Ishikawa (cell line): ENCODE measurements around the gene ARHGAP26.

Experiments
- CEBPB ChIP-seq: IDR thresholded peaks from 2 replicates; pipeline ENCODE4 v1.6.1; 2012
- CREB1 ChIP-seq: IDR thresholded peaks from 2 replicates; pipeline ENCODE4 v1.6.1; 2012; ENCODE audit warnings: low read depth
- EGR1 ChIP-seq: IDR thresholded peaks from 2 replicates; pipeline ENCODE4 v1.6.1; 2012
- EP300 ChIP-seq: IDR thresholded peaks from 2 replicates; pipeline ENCODE4 v1.6.1; 2012; ENCODE audit warnings: borderline replicate concordance
- FOXM1 ChIP-seq: IDR thresholded peaks from 2 replicates; pipeline ENCODE4 v1.6.1; 2012; ENCODE audit warnings: low read depth, borderline replicate concordance
- NFIC ChIP-seq: IDR thresholded peaks from 2 replicates; pipeline ENCODE4 v1.6.1; 2012
- RAD21 ChIP-seq: IDR thresholded peaks from 2 replicates; pipeline ENCODE4 v1.6.1; 2012; ENCODE audit warnings: low read depth
- TAF1 ChIP-seq: IDR thresholded peaks from 2 replicates; pipeline ENCODE4 v1.6.1; 2012; ENCODE audit warnings: low read depth, mild to moderate bottlenecking
- TCF12 ChIP-seq: IDR thresholded peaks from 2 replicates; pipeline ENCODE4 v1.6.1; 2012; ENCODE audit warnings: low read depth
- TEAD4 ChIP-seq: IDR thresholded peaks from 2 replicates; pipeline ENCODE4 v1.6.1; 2012
- YY1 ChIP-seq: IDR thresholded peaks from 2 replicates; pipeline ENCODE4 v1.6.1; 2012; ENCODE audit warnings: low read depth
- ZBTB7A ChIP-seq: IDR thresholded peaks from 2 replicates; pipeline ENCODE4 v1.6.1; 2012; ENCODE audit warnings: low read depth
- TF ChIP-seq, protein P1 (sequence below): IDR thresholded peaks from 2 replicates; pipeline ENCODE4 v1.6.1; 2012
- TF ChIP-seq, protein P2 (sequence below): IDR thresholded peaks from 2 replicates; pipeline ENCODE4 v1.6.1; 2012; ENCODE audit warnings: low read depth, mild to moderate bottlenecking
- TF ChIP-seq, protein P3 (sequence below): IDR thresholded peaks from 2 replicates; pipeline ENCODE4 v1.6.1; 2012

Gene ARHGAP26

DNA sequence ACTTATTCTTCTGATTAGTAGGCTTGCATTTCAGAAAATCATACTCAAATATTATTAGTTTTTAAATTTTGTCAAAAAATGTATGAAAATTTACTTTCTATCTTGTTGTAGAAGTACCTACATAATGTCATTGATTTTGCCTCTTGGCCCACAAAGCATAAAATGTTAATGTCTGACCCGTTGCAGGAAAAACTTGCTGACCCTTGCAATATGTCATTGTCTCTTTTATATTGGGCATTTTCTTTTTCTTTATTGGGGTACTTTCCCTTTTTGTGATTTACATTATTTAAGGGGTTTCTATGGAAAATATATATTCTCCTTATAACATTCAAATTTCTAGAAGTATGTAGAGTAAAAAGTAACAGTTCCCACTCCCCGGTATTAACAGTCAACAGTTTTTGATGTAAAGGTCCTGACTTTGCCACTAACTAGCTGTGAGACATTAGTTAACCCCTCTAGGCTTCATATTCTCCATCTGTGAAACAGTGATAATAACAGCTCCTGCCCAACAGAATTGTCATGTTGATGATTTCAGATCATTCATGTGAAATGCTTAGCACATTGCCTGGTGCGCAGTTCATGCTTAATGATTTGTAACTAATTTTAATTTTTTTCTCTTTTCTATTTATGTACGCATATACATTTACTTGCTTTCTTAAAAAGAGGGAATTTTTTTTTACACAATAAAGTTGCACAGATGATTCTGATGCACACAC, 243.2 kb downstream of the ARHGAP26 start:
- no peak for TF ChIP-seq TAF1
- no peak for TF ChIP-seq CREB1
- TF ChIP-seq, protein P1, sequence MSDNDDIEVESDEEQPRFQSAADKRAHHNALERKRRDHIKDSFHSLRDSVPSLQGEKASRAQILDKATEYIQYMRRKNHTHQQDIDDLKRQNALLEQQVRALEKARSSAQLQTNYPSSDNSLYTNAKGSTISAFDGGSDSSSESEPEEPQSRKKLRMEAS = no peak
- TF ChIP-seq CEBPB = no peak
- TF ChIP-seq, protein P2, sequence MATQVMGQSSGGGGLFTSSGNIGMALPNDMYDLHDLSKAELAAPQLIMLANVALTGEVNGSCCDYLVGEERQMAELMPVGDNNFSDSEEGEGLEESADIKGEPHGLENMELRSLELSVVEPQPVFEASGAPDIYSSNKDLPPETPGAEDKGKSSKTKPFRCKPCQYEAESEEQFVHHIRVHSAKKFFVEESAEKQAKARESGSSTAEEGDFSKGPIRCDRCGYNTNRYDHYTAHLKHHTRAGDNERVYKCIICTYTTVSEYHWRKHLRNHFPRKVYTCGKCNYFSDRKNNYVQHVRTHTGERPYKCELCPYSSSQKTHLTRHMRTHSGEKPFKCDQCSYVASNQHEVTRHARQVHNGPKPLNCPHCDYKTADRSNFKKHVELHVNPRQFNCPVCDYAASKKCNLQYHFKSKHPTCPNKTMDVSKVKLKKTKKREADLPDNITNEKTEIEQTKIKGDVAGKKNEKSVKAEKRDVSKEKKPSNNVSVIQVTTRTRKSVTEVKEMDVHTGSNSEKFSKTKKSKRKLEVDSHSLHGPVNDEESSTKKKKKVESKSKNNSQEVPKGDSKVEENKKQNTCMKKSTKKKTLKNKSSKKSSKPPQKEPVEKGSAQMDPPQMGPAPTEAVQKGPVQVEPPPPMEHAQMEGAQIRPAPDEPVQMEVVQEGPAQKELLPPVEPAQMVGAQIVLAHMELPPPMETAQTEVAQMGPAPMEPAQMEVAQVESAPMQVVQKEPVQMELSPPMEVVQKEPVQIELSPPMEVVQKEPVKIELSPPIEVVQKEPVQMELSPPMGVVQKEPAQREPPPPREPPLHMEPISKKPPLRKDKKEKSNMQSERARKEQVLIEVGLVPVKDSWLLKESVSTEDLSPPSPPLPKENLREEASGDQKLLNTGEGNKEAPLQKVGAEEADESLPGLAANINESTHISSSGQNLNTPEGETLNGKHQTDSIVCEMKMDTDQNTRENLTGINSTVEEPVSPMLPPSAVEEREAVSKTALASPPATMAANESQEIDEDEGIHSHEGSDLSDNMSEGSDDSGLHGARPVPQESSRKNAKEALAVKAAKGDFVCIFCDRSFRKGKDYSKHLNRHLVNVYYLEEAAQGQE = no peak
- no peak for TF ChIP-seq TCF12
- TF ChIP-seq NFIC = no peak
- TF ChIP-seq, protein P3, sequence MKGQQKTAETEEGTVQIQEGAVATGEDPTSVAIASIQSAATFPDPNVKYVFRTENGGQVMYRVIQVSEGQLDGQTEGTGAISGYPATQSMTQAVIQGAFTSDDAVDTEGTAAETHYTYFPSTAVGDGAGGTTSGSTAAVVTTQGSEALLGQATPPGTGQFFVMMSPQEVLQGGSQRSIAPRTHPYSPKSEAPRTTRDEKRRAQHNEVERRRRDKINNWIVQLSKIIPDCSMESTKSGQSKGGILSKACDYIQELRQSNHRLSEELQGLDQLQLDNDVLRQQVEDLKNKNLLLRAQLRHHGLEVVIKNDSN = no peak
- no peak for TF ChIP-seq YY1
- no peak for TF ChIP-seq EGR1
- TF ChIP-seq RAD21 = no peak
- no peak for TF ChIP-seq ZBTB7A

DNA sequence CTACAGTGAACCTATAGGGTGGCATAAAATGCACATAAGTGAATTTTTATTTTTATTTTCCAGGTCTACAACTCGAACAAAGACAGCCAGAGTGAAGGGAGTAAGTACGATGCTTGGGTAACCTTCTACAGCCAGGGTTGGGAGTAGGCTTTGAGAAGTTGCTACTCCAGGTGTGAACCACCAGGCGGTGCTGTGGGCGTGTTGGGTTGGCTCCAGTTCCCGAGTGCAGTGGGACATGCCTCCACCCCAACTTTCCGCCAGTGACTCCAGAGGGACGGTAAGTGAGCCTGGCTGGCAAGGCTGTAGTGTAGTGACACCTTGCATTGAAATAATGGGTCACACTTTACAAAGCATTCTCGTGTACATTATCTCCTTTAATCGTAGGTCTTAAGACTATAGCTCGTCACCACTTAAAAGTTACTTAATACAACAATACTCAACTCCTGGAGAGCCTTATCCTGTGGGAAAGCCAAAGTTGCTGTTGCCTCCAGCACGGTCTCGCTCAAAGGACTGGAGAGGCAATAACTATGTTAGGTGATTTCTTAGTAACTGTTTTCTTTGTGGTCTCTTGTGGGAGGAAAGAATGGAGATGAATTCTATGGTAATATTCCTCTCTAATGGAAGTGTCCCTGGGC, 244.0 kb downstream of the ARHGAP26 start:
- TF ChIP-seq CEBPB (no peak), EGR1 (no peak), RAD21 (peak; percentile 73)

DNA sequence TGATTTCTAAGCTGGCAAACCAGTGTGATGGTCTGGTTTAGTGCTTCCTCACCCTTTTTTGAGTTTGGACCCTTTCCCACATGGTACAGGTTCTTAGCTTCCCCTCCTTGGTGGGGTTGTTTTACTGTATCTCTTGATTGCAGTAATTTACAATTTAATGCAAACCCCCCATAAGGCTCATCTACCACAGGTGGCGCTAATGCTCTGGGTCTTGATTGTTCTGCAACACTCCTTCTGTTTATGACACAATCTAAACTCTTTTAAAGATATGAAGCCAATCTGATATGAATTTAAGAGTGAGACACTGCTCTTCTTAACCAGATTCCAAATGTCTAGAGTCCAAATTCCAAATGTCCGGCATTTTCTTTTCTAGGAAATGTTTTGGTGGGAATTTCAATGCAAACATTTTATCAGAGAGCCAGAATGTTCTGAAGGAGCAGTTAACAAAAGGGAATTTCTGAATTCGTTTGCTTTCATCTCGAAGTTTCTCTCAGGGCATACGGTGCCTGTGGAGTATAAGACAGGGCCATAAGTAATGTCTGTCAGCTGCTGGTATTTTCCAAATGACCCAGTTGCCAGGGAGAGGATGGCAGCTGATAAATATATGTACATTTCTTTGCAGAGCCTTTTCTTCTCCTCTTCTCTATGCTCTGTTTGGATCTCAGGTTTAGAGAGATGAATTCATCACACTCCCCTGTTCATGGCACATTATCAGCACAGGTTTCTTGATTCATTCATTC, 246.8 kb downstream of the ARHGAP26 start:
- TF ChIP-seq EP300 = no peak
- peak; percentile 79 for TF ChIP-seq RAD21

DNA sequence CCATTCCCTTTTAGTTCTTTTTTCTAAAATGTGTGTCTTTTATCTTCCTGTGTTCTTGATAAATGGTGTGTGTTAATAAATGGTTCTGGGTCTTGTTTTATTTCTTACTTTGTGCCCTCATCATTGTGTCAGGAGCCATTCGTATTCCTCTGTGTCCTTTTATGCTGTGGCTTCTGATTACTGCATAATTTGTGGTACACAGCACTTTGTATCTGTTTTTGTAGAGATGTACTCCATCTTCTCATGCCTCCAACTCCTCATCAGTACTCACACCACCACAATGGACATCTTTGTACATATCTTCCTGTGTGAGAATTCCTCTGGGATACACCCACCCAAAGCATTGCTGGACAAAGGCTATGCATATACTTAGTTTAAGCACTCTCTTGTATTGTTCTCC, 247.4 kb downstream of the ARHGAP26 start:
- no peak for TF ChIP-seq EP300
- no peak for TF ChIP-seq CREB1
- no peak for TF ChIP-seq RAD21
- TF ChIP-seq NFIC = no peak
- no peak for TF ChIP-seq FOXM1
- TF ChIP-seq TAF1 = no peak
- TF ChIP-seq TEAD4 = no peak
- TF ChIP-seq YY1 = no peak
- no peak for TF ChIP-seq CEBPB
- no peak for TF ChIP-seq ZBTB7A
- TF ChIP-seq TCF12 = no peak
- TF ChIP-seq EGR1 = no peak
- TF ChIP-seq, protein P1 = no peak
- TF ChIP-seq, protein P2 = no peak
- TF ChIP-seq, protein P3 = no peak

DNA sequence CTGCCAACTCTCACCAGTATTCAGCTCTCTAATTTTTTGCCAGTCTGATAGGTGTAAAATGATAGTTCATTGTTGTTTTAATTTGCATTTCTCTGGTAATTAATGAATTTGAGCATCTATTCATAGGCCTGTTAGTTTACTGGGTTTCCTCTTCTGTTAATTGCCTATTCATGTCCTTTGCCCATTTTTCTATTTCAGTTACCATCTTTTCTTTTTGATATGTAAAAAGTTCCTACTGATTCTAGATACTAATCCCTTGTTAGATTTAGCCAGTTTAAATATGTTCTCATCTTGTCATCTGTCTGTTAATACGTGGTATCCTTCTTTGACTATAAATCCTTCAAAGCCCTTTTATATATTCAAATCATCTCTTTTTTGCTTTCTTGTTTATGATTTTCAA, 247.8 kb downstream of the ARHGAP26 start:
- TF ChIP-seq TCF12 (no peak), TEAD4 (no peak), NFIC (no peak), EP300 (no peak), EGR1 (no peak), YY1 (no peak), FOXM1 (no peak), ZBTB7A (no peak), CREB1 (no peak), CEBPB (no peak), TAF1 (no peak), RAD21 (no peak)
- TF ChIP-seq, protein P2 = no peak
- TF ChIP-seq, protein P1 = no peak
- TF ChIP-seq, protein P3 = no peak
